ENCODE results near the gene HACD2. TPM values are rescaled to one million over a fixed set of nuclear protein-coding genes. Genes with fewer than 3 reads are reported as not detected.

The HACD2 gene
- total and polyA plus RNA-seq, 10 of the 15 experiments (the other 5 are each of a cell fraction or from before 2014, with no cell fraction given) = 9.1 to 30.0 (median 18.8) TPM

DNA sequence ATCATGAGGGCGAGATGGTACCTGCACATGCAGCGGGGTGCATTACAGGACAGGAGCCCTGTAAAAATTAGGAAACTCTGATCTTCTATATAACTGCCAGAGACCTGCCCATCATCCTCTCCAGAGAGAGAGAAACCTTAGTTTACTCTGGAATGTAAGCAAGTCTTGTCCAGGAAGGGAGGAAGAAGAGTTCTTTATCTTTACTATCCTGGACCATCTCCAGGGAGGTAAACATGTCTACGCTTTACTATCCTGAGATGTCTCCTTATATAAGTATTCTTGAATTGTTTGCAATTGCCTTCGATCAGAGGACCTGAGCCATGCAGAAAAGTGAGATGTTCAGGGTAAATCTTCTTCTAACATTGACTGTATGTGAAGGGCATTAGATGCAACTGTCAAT lies 12.7 kb upstream of the HACD2 start:
- Histone ChIP-seq H2AFZ (ENCODE audit: control insufficient read depth, low read depth, low read length) (no peak overlapping the region), H3K36me3 (ENCODE audit: control insufficient read depth in 2 of 2, insufficient read depth in 2 of 2, low read length in 1 of 2) (no peaks in the 10 kb centered on the region; a peak in 1 of 4 replicates), H3K27me3 (replicated peaks in 1 of 2; ENCODE audit: control insufficient read depth in 2 of 2, insufficient read depth in 2 of 2, low read length in 1 of 2) (no peaks in the 10 kb centered on the region), H3K4me2 (ENCODE audit: control insufficient read depth, insufficient read depth) (no peak overlapping the region), H3K9me3 (replicated peaks; ENCODE audit: control insufficient read depth, insufficient read depth, low read length) (no peaks in the 10 kb centered on the region), H3K9ac (ENCODE audit: control insufficient read depth, insufficient read depth, low read length) (no peak overlapping the region), H3K27ac (ENCODE audit: control insufficient read depth, insufficient read depth) (no peak overlapping the region), H3K4me1 (ENCODE audit: control insufficient read depth, insufficient read depth, low read length) (no peaks in the 10 kb centered on the region), H4K20me1 (ENCODE audit: control insufficient read depth, insufficient read depth) (no peaks in the 10 kb centered on the region), H3K79me2 (ENCODE audit: control insufficient read depth, insufficient read depth, low read length) (no peaks in the 10 kb centered on the region), H3K4me3 (no peak overlapping the region)
- ChIA-PET SMC1A (ENCODE audit: uncharacterized antibody, unreplicated experiment) (no interaction called here), POLR2A (no interaction called here), RAD21 (ENCODE audit: unreplicated experiment) (no interaction called here), CTCF (no interaction called here)
- no TSS peak for BruUV-seq (replicated peaks)
- intact Hi-C loops (cut with micrococcal nuclease; ENCODE audit: unreplicated experiment) = no loop called here
- DNase-seq (ENCODE audit: low read depth, low spot score) (no peak), ATAC-seq (no peak), FAIRE-seq (no peak)
- WGBS (ENCODE audit: insufficient coverage, insufficient replicate concordance, low lambda C conversion rate, missing lambda C conversion rate) = 96% methylated on average over 4 of the region's 4 CpGs
- in situ Hi-C loops (cut with MboI) = no loop called here
- TF ChIP-seq ATF2 (IDR thresholded peaks at IDR 0.05; ENCODE audit: low read length) (no peak), HDAC6 (IDR thresholded peaks at IDR 0.05; ENCODE audit: unreplicated experiment) (no peak), KAT2A (conservative IDR thresholded peaks at IDR 0.05; ENCODE audit: control insufficient read depth, low read depth, low read length) (no peak), TCF3 (IDR thresholded peaks at IDR 0.05; ENCODE audit: borderline replicate concordance, insufficient read depth, low read depth, low read length) (no peak), TARDBP (IDR thresholded peaks at IDR 0.05; ENCODE audit: borderline replicate concordance) (no peak), KLF5 (IDR thresholded peaks at IDR 0.05; ENCODE audit: partially characterized antibody) (no peak), ZBTB33 (IDR thresholded peaks at IDR 0.05) (no peak)
- TF ChIP-seq, protein P1, sequence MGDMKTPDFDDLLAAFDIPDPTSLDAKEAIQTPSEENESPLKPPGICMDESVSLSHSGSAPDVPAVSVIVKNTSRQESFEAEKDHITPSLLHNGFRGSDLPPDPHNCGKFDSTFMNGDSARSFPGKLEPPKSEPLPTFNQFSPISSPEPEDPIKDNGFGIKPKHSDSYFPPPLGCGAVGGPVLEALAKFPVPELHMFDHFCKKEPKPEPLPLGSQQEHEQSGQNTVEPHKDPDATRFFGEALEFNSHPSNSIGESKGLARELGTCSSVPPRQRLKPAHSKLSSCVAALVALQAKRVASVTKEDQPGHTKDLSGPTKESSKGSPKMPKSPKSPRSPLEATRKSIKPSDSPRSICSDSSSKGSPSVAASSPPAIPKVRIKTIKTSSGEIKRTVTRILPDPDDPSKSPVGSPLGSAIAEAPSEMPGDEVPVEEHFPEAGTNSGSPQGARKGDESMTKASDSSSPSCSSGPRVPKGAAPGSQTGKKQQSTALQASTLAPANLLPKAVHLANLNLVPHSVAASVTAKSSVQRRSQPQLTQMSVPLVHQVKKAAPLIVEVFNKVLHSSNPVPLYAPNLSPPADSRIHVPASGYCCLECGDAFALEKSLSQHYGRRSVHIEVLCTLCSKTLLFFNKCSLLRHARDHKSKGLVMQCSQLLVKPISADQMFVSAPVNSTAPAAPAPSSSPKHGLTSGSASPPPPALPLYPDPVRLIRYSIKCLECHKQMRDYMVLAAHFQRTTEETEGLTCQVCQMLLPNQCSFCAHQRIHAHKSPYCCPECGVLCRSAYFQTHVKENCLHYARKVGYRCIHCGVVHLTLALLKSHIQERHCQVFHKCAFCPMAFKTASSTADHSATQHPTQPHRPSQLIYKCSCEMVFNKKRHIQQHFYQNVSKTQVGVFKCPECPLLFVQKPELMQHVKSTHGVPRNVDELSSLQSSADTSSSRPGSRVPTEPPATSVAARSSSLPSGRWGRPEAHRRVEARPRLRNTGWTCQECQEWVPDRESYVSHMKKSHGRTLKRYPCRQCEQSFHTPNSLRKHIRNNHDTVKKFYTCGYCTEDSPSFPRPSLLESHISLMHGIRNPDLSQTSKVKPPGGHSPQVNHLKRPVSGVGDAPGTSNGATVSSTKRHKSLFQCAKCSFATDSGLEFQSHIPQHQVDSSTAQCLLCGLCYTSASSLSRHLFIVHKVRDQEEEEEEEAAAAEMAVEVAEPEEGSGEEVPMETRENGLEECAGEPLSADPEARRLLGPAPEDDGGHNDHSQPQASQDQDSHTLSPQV (IDR thresholded peaks at IDR 0.05) = no peak
- TF ChIP-seq, protein P2, sequence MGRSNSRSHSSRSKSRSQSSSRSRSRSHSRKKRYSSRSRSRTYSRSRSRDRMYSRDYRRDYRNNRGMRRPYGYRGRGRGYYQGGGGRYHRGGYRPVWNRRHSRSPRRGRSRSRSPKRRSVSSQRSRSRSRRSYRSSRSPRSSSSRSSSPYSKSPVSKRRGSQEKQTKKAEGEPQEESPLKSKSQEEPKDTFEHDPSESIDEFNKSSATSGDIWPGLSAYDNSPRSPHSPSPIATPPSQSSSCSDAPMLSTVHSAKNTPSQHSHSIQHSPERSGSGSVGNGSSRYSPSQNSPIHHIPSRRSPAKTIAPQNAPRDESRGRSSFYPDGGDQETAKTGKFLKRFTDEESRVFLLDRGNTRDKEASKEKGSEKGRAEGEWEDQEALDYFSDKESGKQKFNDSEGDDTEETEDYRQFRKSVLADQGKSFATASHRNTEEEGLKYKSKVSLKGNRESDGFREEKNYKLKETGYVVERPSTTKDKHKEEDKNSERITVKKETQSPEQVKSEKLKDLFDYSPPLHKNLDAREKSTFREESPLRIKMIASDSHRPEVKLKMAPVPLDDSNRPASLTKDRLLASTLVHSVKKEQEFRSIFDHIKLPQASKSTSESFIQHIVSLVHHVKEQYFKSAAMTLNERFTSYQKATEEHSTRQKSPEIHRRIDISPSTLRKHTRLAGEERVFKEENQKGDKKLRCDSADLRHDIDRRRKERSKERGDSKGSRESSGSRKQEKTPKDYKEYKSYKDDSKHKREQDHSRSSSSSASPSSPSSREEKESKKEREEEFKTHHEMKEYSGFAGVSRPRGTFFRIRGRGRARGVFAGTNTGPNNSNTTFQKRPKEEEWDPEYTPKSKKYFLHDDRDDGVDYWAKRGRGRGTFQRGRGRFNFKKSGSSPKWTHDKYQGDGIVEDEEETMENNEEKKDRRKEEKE (IDR thresholded peaks at IDR 0.05) = no peak
- TF ChIP-seq, protein P3, sequence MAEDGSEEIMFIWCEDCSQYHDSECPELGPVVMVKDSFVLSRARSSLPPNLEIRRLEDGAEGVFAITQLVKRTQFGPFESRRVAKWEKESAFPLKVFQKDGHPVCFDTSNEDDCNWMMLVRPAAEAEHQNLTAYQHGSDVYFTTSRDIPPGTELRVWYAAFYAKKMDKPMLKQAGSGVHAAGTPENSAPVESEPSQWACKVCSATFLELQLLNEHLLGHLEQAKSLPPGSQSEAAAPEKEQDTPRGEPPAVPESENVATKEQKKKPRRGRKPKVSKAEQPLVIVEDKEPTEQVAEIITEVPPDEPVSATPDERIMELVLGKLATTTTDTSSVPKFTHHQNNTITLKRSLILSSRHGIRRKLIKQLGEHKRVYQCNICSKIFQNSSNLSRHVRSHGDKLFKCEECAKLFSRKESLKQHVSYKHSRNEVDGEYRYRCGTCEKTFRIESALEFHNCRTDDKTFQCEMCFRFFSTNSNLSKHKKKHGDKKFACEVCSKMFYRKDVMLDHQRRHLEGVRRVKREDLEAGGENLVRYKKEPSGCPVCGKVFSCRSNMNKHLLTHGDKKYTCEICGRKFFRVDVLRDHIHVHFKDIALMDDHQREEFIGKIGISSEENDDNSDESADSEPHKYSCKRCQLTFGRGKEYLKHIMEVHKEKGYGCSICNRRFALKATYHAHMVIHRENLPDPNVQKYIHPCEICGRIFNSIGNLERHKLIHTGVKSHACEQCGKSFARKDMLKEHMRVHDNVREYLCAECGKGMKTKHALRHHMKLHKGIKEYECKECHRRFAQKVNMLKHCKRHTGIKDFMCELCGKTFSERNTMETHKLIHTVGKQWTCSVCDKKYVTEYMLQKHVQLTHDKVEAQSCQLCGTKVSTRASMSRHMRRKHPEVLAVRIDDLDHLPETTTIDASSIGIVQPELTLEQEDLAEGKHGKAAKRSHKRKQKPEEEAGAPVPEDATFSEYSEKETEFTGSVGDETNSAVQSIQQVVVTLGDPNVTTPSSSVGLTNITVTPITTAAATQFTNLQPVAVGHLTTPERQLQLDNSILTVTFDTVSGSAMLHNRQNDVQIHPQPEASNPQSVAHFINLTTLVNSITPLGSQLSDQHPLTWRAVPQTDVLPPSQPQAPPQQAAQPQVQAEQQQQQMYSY (CRISPR knock-in tag; IDR thresholded peaks at IDR 0.05) = no peak
